Lower leg skin (tissue), 4 donors: ENCODE results near the gene DYNLL2. TPM values are rescaled to one million over a fixed set of nuclear protein-coding genes. Genes with fewer than 3 reads are reported as not detected.
"Not testable (repeated sequence)": the region's sequence is repeated elsewhere in the genome, so short reads cannot be mapped to it uniquely, and the experiment has no call there.

Experiments used
- DNase-seq, 2 donors: peaks; one replicate each; pipeline ENCODE4 v3.0.0-alpha.2; 2019; ENCODE audit warnings: low spot score in 2 of 2
- H3K4me3 ChIP-seq: fragments of 200-600 bp; sonication (generic); 2 replicates; pipeline ENCODE4 v1.5.1; 2017; ENCODE audit warnings: mild to moderate bottlenecking, low read depth; ENCODE audit not compliant: poor library complexity, severe bottlenecking
- POLR2A ChIP-seq, 2 donors: fragments of 450-650 bp; IDR thresholded peaks; one replicate each; pipeline ENCODE4 v1.6.1; 2016 to 2017; ENCODE audit warnings: antibody characterized with exemption in 2 of 2, mild to moderate bottlenecking in 1 of 2, moderate library complexity in 1 of 2
- whole genome bisulfite sequencing, 2 donors: methylation state at CpG; one replicate each; pipeline ENCODE4 v1.1.5; 2018; 5-methylcytosine and 5-hydroxymethylcytosine counted together
- intact Hi-C: fragments of 100-400 bp; cut with DNase I; formaldehyde crosslinking; loops from one replicate; pipeline ENCODE4 v1.15.0; 2023; ENCODE audit warnings: low total_unique reads
- total RNA-seq, 4 donors: library from RNA; depleted of rRNA; stranded (reverse); fragments of >200 nt; gene quantifications; one replicate each; pipeline ENCODE4 v1.1.0, GENCODE V29; 2016
- TF ChIP-seq, protein P1 (sequence below), 3 donors: fragments of 450-650 bp; IDR thresholded peaks; one replicate each; pipeline ENCODE4 v1.5.1; 2016; ENCODE audit warnings: antibody characterized with exemption in 3 of 3, mild to moderate bottlenecking in 3 of 3, moderate library complexity in 2 of 3

DYNLL2 gene
- total RNA-seq, 4 donors from 2014 or later, result 9.7 to 14.3 (median 10.9) TPM

GRCh38 chr17:58121925-58122324 lies 38.7 kb downstream of the DYNLL2 start:
- WGBS, 2 donors, result 54 to 62% methylated on average over 5 of the region's 5 CpGs
- no peak for TF ChIP-seq POLR2A (IDR thresholded peaks at IDR 0.05)
- TF ChIP-seq, protein P1, sequence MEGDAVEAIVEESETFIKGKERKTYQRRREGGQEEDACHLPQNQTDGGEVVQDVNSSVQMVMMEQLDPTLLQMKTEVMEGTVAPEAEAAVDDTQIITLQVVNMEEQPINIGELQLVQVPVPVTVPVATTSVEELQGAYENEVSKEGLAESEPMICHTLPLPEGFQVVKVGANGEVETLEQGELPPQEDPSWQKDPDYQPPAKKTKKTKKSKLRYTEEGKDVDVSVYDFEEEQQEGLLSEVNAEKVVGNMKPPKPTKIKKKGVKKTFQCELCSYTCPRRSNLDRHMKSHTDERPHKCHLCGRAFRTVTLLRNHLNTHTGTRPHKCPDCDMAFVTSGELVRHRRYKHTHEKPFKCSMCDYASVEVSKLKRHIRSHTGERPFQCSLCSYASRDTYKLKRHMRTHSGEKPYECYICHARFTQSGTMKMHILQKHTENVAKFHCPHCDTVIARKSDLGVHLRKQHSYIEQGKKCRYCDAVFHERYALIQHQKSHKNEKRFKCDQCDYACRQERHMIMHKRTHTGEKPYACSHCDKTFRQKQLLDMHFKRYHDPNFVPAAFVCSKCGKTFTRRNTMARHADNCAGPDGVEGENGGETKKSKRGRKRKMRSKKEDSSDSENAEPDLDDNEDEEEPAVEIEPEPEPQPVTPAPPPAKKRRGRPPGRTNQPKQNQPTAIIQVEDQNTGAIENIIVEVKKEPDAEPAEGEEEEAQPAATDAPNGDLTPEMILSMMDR (IDR thresholded peaks at IDR 0.05), result no peak
- DNase-seq, result no peak
- H3K4me3 ChIP-seq, result no peak overlapping the region
- intact Hi-C loops, result no loop called here

- no peak for TF ChIP-seq POLR2A (IDR thresholded peaks at IDR 0.05)
- TF ChIP-seq, protein P1 (IDR thresholded peaks at IDR 0.05), result no peak
- WGBS, 2 donors, result 48 to 73% methylated on average over 1 of the region's 1 CpG
- intact Hi-C loops, result no loop called here
- no peak for DNase-seq
- no peak overlapping the region for H3K4me3 ChIP-seq
These were observed 44.6 kb downstream of the DYNLL2 start for GRCh38 chr17:58127846-58128245.

- H3K4me3 ChIP-seq, intact Hi-C loops, DNase-seq: not testable (repeated sequence)
- 93 to 98% methylated on average over 5 of the region's 5 CpGs for WGBS, 2 donors
These were observed 49.5 kb downstream of the DYNLL2 start for GRCh38 chr17:58132697-58133096.

GRCh38 chr17:58136669-58137279 lies 53.6 kb downstream of the DYNLL2 start:
- WGBS, 2 donors, result 41 to 48% methylated on average over 8 of the region's 8 CpGs
- no peak for DNase-seq
- H3K4me3 ChIP-seq, result no peak overlapping the region
- intact Hi-C loops, result no loop called here
- TF ChIP-seq POLR2A (IDR thresholded peaks at IDR 0.05), result no peak
- TF ChIP-seq, protein P1 (IDR thresholded peaks at IDR 0.05), result no peak

- DNase-seq, result no peak
- TF ChIP-seq POLR2A (IDR thresholded peaks at IDR 0.05), result no peak
- TF ChIP-seq, protein P1 (IDR thresholded peaks at IDR 0.05), result no peak
- intact Hi-C loops, result no loop called here
- H3K4me3 ChIP-seq, result no peak overlapping the region
- 74 to 80% methylated on average over 5 of the region's 5 CpGs for WGBS, 2 donors
These were observed 58.3 kb downstream of the DYNLL2 start for GRCh38 chr17:58141505-58141904.

GRCh38 chr17:58143335-58143734 lies 60.1 kb downstream of the DYNLL2 start:
- WGBS, 2 donors, result 91 to 94% methylated on average over 4 of the region's 4 CpGs
- H3K4me3 ChIP-seq, DNase-seq, intact Hi-C loops: not testable (repeated sequence)

DNA sequence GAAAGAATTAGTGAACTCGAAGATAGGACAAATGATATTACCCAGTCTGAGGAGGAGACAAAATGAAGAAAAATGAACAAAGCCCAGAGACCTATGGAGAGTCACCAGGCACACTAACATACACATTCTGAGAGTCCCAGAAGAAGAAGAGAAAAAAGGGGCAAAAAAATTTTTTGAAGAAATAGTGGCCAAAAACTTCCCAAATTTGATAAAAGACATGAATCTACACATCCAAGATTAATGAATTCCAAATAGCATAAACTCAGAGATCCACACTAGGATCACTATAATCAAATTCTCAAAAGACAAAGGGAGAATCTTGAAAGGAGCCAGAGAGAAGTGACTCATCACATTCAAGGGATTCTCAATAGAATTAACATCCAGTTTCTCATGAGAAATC lies 61.6 kb downstream of the DYNLL2 start:
- H3K4me3 ChIP-seq, result no peak overlapping the region
- WGBS, 2 donors, result 82 to 87% methylated on average over 1 of the region's 1 CpG
- no peak for TF ChIP-seq POLR2A (IDR thresholded peaks at IDR 0.05)
- TF ChIP-seq, protein P1 (IDR thresholded peaks at IDR 0.05), result no peak
- DNase-seq, result no peak
- intact Hi-C loops, result no loop called here
